Hypothalamus (tissue), 51 donors: ENCODE data around the gene DHRSX.
"Not testable (repeated sequence)": the region's sequence is repeated elsewhere in the genome, so short reads cannot be mapped to it uniquely, and the experiment has no call there.

Experiments used
- DNase-seq, 51 donors: peaks; one replicate each; lab custom pipeline; 2025; lab: John Stamatoyannopoulos, UW

Gene DHRSX

DNA sequence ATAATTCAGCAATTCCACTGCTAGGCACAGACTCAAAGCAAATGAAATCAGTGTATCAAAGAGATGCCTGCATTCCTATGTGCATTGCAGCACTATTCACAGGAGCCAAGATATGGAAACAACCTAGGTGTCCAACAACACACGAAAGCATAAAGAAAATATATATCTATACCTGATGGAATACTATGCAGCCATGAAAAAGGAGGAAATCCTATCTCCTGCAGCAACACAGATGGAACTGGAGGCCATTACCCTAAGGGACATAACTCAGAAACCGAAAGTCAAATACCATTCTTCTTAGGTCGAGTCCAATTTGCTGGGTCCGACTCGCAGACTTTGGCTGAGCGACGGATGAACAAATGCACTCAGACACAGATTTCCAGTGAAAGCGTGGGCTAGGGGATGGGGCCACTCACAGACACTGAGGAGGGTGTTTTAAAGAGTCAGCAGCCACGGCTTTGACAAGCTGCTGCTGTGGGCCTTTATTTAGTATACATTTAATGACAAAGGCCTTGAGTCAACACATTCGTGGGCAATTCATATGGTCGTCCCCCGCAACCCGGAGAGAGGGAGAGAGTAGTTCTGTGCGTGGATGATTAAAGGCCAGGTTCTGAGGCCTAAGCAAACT lies 93.8 kb downstream of the DHRSX start:
- no peak for DNase-seq

GRCh38 chrX:2404776-2405175 lies 96.0 kb downstream of the DHRSX start:
- DNase-seq, result no peak

GRCh38 chrX:2402361-2402690 lies 98.5 kb downstream of the DHRSX start:
- no peak for DNase-seq

DNA sequence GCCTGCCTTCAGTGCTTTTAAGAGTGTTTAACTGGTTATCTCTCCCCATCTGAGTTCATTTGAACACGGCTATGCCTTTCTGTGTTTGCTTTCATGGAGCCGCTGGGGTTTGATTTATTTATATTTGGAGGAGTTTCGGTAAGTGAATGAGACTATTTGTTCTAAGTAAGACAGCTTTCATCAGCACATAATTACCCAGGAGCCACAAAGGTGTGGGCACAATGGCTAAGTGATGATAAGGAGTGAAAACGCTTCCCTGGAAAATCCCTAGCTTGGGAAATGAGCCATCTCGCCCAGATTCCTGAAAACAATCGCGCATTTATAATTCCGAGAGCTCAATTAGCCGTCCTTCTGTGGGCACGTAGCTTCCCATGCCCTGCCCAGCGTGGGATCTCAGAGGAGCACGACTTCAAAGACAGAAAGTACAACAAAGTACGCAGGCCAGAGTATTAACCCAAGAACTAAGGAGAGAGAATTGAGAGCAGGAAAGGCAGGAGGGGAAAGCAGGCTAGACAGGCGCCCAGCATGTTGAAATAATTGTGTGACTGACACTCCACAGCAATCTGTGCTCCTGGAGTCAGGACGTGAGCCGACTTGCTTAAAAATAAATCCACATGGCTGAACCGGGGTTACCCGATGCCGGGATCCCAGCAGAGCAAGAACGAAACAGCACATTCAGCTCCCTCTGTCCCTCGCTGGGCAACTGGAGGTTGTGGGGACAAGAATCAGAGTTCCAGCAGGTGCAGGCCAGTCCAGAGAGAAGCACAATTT lies 99.0 kb downstream of the DHRSX start:
- no peak for DNase-seq

DNA sequence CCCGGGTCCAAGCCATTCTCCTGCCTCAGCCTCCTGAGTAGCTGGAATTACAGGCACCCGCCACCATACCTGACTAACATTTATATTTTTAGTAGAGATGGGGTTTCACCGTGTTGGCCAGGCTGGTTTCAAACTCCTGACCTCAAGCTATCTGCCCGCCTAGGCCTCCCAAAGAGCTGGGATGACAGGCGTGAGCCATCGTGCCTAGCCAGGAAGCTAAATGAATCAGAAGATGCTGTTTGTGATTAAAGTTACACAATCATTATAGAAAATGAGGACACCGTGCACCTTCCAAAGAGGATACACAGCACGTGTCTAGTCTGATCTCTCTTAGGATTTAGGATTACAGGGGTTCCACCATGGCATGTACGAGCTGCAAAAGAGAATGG lies 99.6 kb downstream of the DHRSX start:
- no peak for DNase-seq

GRCh38 chrX:2398064-2398656 lies 102.6 kb downstream of the DHRSX start:
- DNase-seq, result no peak

- DNase-seq, result no peak
These were observed 103.3 kb downstream of the DHRSX start for GRCh38 chrX:2397229-2398063.

DNA sequence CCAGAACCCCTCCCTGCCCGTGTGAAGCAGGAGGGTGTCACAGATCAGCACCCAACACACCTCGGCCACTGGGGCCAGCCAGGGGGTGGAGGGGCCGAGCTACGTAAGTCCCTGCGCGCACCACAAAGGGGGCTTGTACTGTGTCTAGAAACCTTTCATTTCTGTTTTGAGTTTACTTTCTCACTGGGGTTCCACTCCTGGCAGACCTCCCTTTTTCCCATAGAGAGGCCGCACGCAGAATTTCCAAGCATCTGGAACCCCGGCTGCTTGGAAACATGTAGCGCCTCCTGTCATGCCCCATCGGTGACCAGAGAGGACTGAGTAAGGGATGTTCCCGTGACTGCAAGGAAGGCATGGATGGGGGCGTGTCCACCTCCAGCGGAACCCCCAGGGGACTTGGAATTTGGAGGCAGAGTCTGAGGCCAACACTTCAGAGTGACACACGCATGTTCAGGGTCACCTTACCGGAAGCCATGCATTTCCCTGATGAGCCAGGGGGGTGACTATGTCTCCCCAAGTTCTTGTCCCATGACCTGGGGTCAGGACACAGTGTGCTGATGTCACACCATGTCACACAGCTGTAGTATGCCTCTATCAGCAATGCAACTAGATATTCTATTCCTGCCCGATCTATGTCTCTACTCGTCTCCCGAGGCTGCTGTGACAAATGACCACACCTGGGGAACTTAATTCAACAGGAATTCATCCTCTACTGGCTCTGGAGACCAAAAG lies 105.3 kb downstream of the DHRSX start:
- DNase-seq, result no peak

GRCh38 chrX:2391869-2392606 lies 108.7 kb downstream of the DHRSX start:
- DNase-seq, result no peak

- DNase-seq, result no peak
These were observed 110.0 kb downstream of the DHRSX start for GRCh38 chrX:2390754-2391153.

GRCh38 chrX:2389731-2390130 lies 111.0 kb downstream of the DHRSX start:
- not testable (repeated sequence) for DNase-seq

DNA sequence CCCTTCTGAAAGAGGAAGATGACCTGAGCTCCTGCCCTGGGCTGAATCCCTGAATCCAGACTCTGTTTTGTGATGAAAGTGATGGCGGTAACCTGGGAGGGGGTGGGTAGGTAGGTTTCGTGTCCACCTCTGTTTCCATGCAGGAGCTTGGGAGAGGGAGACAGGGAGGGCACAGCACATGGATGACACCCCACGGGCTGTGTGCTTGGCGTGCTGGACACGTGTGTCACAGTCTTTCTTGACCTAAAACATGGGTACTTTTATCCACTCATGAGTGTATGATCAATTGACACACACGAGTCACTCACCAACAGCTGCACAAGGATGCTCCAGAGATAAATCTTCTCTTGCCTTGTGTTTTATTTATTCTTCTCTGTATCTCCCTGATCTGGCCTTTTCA lies 111.5 kb downstream of the DHRSX start:
- DNase-seq, result no peak

DNA sequence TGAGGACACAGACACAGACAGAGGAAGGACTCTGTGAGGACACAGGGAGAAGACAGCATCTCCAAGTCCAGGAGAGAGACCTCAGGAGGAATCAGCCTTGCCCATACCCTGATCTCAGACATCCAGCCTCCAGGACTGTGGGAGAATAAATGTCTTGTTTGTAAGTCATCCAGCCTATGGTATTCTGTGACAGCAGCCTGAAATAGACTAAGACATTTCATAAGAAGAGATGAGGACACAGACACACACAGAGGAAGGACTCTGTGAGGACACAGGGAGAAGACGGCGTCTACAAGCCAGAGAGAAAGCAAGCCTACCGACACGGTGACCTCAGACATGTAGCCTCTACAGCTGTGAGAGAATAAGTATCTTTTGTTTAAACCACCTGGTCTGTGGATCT lies 112.1 kb downstream of the DHRSX start:
- DNase-seq, result no peak

DNA sequence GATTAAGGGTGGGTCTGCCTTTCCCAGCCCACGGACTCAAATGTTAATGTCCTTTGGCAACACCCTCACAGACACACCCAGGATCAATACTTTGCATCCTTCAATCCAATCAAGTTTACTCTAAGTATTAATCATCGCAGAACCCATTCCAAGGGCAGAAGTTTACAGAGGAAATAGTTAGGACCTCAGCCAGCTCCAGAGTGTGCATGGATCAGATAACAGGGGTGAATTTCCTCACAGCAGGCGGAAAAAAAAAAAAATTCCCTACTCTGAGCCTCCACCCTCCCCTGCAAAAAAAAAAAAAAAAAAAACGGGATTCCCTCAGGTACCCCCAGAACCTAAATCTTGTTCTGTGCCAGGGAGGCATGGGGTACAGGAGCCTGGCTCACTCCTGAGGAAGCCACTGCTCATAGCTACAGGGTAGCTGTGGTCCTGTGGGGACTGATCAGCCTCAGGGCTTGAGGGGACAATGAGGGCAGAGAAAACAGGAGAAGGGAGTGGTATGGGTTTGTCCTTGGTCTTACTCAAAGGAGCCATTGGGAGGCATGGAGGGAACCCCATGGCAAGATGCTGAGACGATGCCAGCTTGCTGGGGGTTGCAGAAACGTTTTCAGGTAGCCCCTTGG lies 113.0 kb downstream of the DHRSX start:
- no peak for DNase-seq

DNA sequence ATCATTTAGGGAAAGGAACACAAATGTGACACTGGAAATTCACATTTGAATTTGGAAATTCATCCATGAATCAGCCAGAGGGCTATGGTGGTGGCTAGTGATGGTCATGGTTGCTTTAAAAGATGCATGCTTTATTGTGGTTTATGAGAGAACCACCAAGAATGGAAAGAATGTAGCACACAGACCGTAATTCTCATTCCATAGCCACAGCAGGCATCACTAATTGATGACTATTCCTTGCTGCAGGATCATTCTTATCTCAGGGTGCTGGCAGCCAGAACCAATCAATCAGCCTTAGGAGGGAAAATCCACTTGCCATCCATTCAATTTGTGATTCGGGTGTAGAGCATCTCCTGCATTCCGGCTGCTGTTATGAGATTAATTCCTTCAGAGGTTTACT lies 115.6 kb downstream of the DHRSX start:
- no peak for DNase-seq

DNA sequence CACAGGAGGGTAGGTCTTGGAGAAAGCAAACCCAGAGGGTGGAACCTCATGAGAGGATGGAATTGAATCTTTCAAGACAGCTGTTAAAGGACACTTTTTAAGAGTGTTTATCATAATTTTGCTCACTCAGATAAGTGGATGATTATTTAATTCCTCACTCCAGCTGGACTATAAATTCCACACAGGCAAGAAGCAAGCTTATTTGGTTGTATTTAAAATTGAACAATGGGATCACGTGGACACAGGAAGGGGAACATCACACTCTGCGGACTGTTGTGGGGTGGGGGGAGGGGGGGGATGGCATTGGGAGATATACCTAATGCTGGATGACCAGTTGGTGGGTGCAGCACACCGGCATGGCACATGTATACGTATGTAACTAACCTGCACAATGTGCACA lies 116.3 kb downstream of the DHRSX start:
- DNase-seq, result no peak

DNA sequence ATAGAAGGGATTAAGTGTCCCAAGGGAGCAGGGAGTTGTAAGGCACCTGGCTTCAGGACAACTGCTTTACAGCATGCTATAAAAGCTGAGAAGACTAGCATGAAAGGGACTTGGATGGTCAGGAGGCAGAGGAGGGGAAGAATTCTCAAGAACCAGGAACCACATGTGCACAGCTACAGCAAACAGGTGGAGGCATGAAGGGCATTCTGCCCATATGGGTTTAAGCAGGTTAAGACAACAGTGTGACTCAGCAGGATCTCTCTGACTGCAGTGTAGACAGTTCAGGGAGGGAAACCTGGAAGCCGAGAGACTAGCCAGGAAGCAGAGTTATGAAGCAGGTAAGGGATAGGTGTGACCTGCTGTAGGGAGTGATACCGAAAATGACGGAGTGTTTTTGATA lies 117.0 kb downstream of the DHRSX start:
- no peak for DNase-seq

DNA sequence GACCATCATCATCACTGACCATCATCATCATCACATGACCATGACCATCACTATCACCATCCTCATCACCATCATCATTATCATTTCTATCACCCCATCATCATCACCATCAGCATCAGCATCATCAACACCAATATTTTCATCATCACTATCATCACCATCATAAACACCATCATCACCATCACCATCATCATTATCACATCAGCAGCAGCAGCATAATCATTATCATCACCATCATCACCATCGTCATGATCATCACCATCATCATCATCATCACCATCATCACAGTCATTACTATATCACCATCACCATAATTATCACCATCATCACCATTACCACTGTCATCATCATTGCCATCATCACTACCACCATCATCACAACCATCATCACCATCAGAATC lies 117.6 kb downstream of the DHRSX start:
- DNase-seq, result no peak

DNA sequence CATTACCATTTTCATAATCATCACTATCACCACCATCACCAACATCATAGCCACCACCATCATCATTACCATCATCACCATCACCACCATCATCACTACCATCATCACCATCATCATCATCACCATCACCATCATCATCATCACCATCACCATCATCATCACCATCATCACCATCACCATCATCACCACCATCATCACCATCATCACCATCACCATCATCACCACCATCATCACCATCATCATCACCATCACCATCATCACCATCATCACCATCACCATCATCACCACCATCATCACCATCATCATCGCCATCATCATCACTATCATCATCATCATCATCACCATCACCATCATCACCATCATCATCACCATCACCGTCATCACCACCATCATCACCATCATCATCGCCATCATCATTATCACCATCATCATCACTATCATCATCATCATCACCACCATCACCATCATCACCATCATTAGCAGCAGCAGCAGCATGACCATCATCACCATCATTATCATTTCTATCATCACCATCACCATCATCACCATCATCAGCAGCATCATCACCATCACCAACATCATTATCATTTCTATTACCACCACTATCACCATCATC lies 118.2 kb downstream of the DHRSX start:
- DNase-seq, result not testable (repeated sequence)
